IMR-90 (cell line): ENCODE measurements around the gene RNASE4. TPM values are rescaled to one million over a fixed set of nuclear protein-coding genes. Genes with fewer than 3 reads are reported as not detected.

Source experiments
- ATAC-seq: fragments of 200-7000 bp; cut with Tn5 transposase; 2 replicates; pipeline ENCODE4 v1.9.1; 2020; ENCODE audit warnings: low read depth, mild to moderate bottlenecking, moderate library complexity
- BruUV-seq: library from RNA; stranded (reverse); fragments of 400-500 nt; replicated peaks from 2 replicates; lab custom pipeline; 2021; lab: Mats Ljungman, UMichigan
- CTCF ChIA-PET: fragments of 300-600 bp; formaldehyde crosslinking; extraction: SDS; loops from one replicate; lab custom pipeline; 2021; ENCODE audit warnings: antibody characterized with exemption; lab: Yijun Ruan, JAX
- POLR2A ChIA-PET: fragments of 300-600 bp; sonication (Branson Sonifier 250); formaldehyde crosslinking; loops from one replicate; lab custom pipeline; 2022; ENCODE audit warnings: antibody characterized with exemption; ENCODE audit not compliant: unreplicated experiment; lab: Charles Lee
- DNase-seq: peaks from one replicate; pipeline ENCODE4 v3.0.0; 2013
- H2AFZ ChIP-seq: replicated peaks from 2 replicates; pipeline ENCODE3; 2013; ENCODE audit warnings: low read length, mild to moderate bottlenecking; ENCODE audit not compliant: poor library complexity
- H2AK5ac ChIP-seq: 2 replicates; pipeline ENCODE4 v1.6.1; 2013; ENCODE audit warnings: low read depth, low read length, inconsistent platforms
- H2AK9ac ChIP-seq: replicated peaks from 2 replicates; pipeline ENCODE3; 2013; ENCODE audit warnings: mild to moderate bottlenecking, low read depth, low read length, moderate library complexity; ENCODE audit not compliant: poor library complexity
- H2BK120ac ChIP-seq: 2 replicates; pipeline ENCODE4 v1.6.1; 2013; ENCODE audit warnings: low read depth, low read length, inconsistent platforms
- H2BK15ac ChIP-seq: 3 replicates; pipeline ENCODE4 v1.6.1; 2013; ENCODE audit warnings: low read depth, low read length, inconsistent platforms
- H2BK20ac ChIP-seq: 2 replicates; pipeline ENCODE4 v1.6.1; 2013; ENCODE audit warnings: low read depth, mild to moderate bottlenecking, inconsistent platforms, low read length, moderate library complexity
- H2BK5ac ChIP-seq: 2 replicates; pipeline ENCODE4 v1.6.1; 2013; ENCODE audit warnings: mild to moderate bottlenecking, low read depth, low read length, inconsistent platforms; ENCODE audit not compliant: poor library complexity, severe bottlenecking
- H3K14ac ChIP-seq: replicated peaks from 2 replicates; pipeline ENCODE4 v1.6.1; 2013; ENCODE audit warnings: low read depth, low read length, inconsistent platforms
- H3K18ac ChIP-seq: 2 replicates; pipeline ENCODE4 v1.6.1; 2013; ENCODE audit warnings: low read depth, low read length, control low read depth
- H3K23ac ChIP-seq: 2 replicates; pipeline ENCODE4 v1.6.1; 2013; ENCODE audit warnings: low read depth, low read length, inconsistent platforms
- H3K27ac ChIP-seq: 2 replicates; pipeline ENCODE4 v1.5.1; 2013; ENCODE audit warnings: mild to moderate bottlenecking, control low read depth, low read length; ENCODE audit not compliant: insufficient read depth
- H3K27me3 ChIP-seq: 2 replicates; pipeline ENCODE4 v1.6.1; 2013; ENCODE audit warnings: low read length; ENCODE audit not compliant: control insufficient read depth, insufficient read depth
- H3K36me3 ChIP-seq: 2 replicates; pipeline ENCODE4 v1.6.1; 2013; ENCODE audit warnings: low read length, mixed read lengths; ENCODE audit not compliant: control insufficient read depth, insufficient read depth
- H3K4ac ChIP-seq: 2 replicates; pipeline ENCODE4 v1.6.1; 2013; ENCODE audit warnings: low read depth, low read length, inconsistent platforms
- H3K4me1 ChIP-seq: 2 replicates; pipeline ENCODE4 v1.6.1; 2013; ENCODE audit warnings: low read length, mixed read lengths; ENCODE audit not compliant: control insufficient read depth, insufficient read depth
- H3K4me2 ChIP-seq: 2 replicates; pipeline ENCODE4 v1.6.1; 2013; ENCODE audit warnings: low read depth, mild to moderate bottlenecking, control low read depth, low read length, moderate library complexity
- H3K4me3 ChIP-seq: 2 replicates; pipeline ENCODE4 v1.5.1; 2013; ENCODE audit warnings: low read depth, mild to moderate bottlenecking, control low read depth, low read length, moderate library complexity; ENCODE audit not compliant: insufficient read depth
- H3K56ac ChIP-seq: 2 replicates; pipeline ENCODE4 v1.6.1; 2013; ENCODE audit warnings: low read length, inconsistent platforms; ENCODE audit not compliant: insufficient read depth; ENCODE audit errors: extremely low read depth
- H3K79me1 ChIP-seq, 2 experiments: 2 replicates each; pipeline ENCODE4 v1.6.1; 2013; ENCODE audit warnings: low read length in 2 of 2, inconsistent platforms in 1 of 2, low read depth in 1 of 2
- H3K9ac ChIP-seq: 2 replicates; pipeline ENCODE4 v1.6.1; 2013; ENCODE audit warnings: low read depth, low read length, control low read depth
- H3K9me1 ChIP-seq: 2 replicates; pipeline ENCODE4 v1.6.1; 2013; ENCODE audit warnings: low read length, inconsistent platforms; ENCODE audit not compliant: insufficient read depth
- H3K9me3 ChIP-seq: 2 replicates; pipeline ENCODE4 v1.6.1; 2013; ENCODE audit warnings: low read length; ENCODE audit not compliant: control insufficient read depth, insufficient read depth
- H4K20me1 ChIP-seq: 2 replicates; pipeline ENCODE4 v1.6.1; 2013; ENCODE audit warnings: low read length, inconsistent platforms; ENCODE audit not compliant: insufficient read depth
- H4K5ac ChIP-seq: 2 replicates; pipeline ENCODE4 v1.6.1; 2013; ENCODE audit warnings: mild to moderate bottlenecking, low read depth, low read length, control low read depth
- H4K8ac ChIP-seq, 2 experiments: 2 replicates each; pipeline ENCODE4 v1.6.1; 2013; ENCODE audit warnings: low read depth in 2 of 2, low read length in 2 of 2, control low read depth in 1 of 2, inconsistent platforms in 1 of 2
- H4K91ac ChIP-seq: 2 replicates; pipeline ENCODE4 v1.6.1; 2013; ENCODE audit warnings: low read depth, low read length, inconsistent platforms; ENCODE audit not compliant: insufficient read depth
- BHLHE40 ChIP-seq: fragments of 150-350 bp; IDR thresholded peaks from 2 replicates; pipeline ENCODE4 v1.6.1; 2016; ENCODE audit warnings: mild to moderate bottlenecking, low read depth, low read length
- CEBPB ChIP-seq: IDR thresholded peaks from 2 replicates; pipeline ENCODE4 v1.6.1; 2012; ENCODE audit warnings: low read depth, low read length, improper control_type of control experiment
- FOS ChIP-seq: fragments of 150-350 bp; IDR thresholded peaks from 2 replicates; pipeline ENCODE4 v1.6.1; 2016; ENCODE audit warnings: low read depth, low read length
- MAFK ChIP-seq: IDR thresholded peaks from 2 replicates; pipeline ENCODE4 v1.6.1; 2012; ENCODE audit warnings: low read depth, low read length, improper control_type of control experiment
- MAZ ChIP-seq: IDR thresholded peaks from 2 replicates; pipeline ENCODE4 v1.6.1; 2012; ENCODE audit warnings: low read depth, mild to moderate bottlenecking, low read length, improper control_type of control experiment, moderate library complexity, borderline replicate concordance
- MXI1 ChIP-seq: IDR thresholded peaks from 2 replicates; pipeline ENCODE4 v1.6.1; 2012; ENCODE audit warnings: low read depth, mild to moderate bottlenecking, low read length, moderate library complexity, borderline replicate concordance
- NFE2L2 ChIP-seq: fragments of 150-350 bp; IDR thresholded peaks from 2 replicates; pipeline ENCODE4 v1.6.1; 2016; ENCODE audit warnings: low read depth, mild to moderate bottlenecking, low read length
- POLR2A ChIP-seq: IDR thresholded peaks from 2 replicates; pipeline ENCODE4 v1.6.1; 2012; ENCODE audit warnings: mild to moderate bottlenecking, low read depth, low read length
- RAD21 ChIP-seq: IDR thresholded peaks from 2 replicates; pipeline ENCODE4 v1.6.1; 2012; ENCODE audit warnings: low read length, improper control_type of control experiment
- RCOR1 ChIP-seq: IDR thresholded peaks from 2 replicates; pipeline ENCODE4 v1.6.1; 2012; ENCODE audit warnings: mild to moderate bottlenecking, low read length, improper control_type of control experiment; ENCODE audit not compliant: insufficient replicate concordance
- RFX5 ChIP-seq: IDR thresholded peaks from 2 replicates; pipeline ENCODE4 v1.8.0; 2012; ENCODE audit warnings: low read depth, mild to moderate bottlenecking, low read length, moderate library complexity
- SMC3 ChIP-seq: fragments of 150-350 bp; IDR thresholded peaks from 2 replicates; pipeline ENCODE4 v1.6.1; 2016; ENCODE audit warnings: low read depth, mild to moderate bottlenecking, antibody characterized with exemption, low read length, moderate library complexity
- WGBS, 2 experiments: methylation state at CpG; one replicate each; pipeline versions ENCODE4 v1.1.5 to v1.1.7; 2013; ENCODE audit warnings: missing lambda C conversion rate in 2 of 2; ENCODE audit not compliant: insufficient read length in 1 of 2; ENCODE audit errors: extremely low coverage in 2 of 2; 5-methylcytosine and 5-hydroxymethylcytosine counted together
- dilution Hi-C: fragments of 300-500 bp; cut with HindIII; formaldehyde crosslinking; loops from one replicate; pipeline ENCODE4 v1.14.3; 2018; ENCODE audit warnings: low sequenced_read_pairs; ENCODE audit not compliant: unreplicated experiment
- in situ Hi-C: fragments of 300-500 bp; cut with MboI; formaldehyde crosslinking; loops from 3 replicates; pipeline ENCODE4 v1.14.3; 2019; ENCODE audit warnings: low sequenced_read_pairs, inconsistent platforms, mixed read lengths
- intact Hi-C: fragments of 100-400 bp; cut with micrococcal nuclease; formaldehyde crosslinking; loops from 2 replicates; pipeline ENCODE4 v1.10.0; 2022
- polyA plus RNA-seq, 3 experiments: library from polyadenylated mRNA; depleted of rRNA; stranded (reverse); fragments of >200 nt; gene quantifications; 2 replicates each; pipeline ENCODE4 v1.2.3, GENCODE V29; 2012; ENCODE audit warnings: low replicate concordance in 1 of 3
- total RNA-seq: library from RNA; depleted of rRNA; stranded (reverse); fragments of >200 nt; gene quantifications from 2 replicates; pipeline ENCODE4 v1.2.3, GENCODE V29; 2012

The RNASE4 gene
- total and polyA plus RNA-seq, 2 of the 4 experiments (the other 2 are of a cell fraction), result 10.4 to 11.6 TPM

DNA sequence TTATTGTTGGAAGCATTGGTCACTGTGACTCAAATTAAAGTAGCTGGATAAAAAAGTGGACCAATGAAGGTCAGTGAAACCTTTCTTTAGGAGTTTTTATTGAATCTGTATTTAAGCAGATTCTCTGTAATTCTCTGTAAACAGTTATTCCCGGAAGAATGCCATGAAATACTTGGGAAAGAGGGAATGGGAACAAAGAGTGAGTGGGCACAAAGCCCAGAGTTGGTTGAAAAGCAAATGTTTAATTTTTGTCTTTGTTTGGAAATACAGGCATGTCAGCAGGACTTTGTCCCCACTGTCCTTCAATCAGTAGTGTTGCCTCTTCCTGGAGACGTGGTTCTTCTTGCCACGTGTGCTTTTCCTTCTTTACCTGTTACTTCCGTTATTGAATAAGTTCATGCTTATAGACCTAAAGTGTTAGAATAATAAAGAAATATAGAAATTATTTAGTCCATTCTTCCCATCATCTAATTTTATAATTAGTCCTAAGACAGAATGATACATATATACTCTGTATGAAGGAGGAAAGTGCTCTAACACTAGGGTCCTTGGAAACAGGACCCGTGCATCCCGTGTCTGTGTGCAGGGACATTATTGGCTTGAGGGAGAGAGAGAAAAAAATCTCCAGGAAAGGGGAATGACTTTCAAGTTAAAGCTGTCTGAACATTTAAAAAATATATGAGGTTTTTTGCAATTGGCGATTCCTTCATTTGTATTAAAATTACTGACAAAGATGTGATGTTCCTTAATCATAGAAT lies 2.2 kb downstream of the RNASE4 start:
- dilution Hi-C loops, result no loop called here
- Histone ChIP-seq H3K14ac (no peak overlapping the region), H2AK5ac (no peak overlapping the region), H4K5ac (no peak overlapping the region), H3K18ac (no peak overlapping the region), H3K4me3 (no peak overlapping the region), H2BK5ac (no peak overlapping the region), H3K9me1 (no peaks in the 10 kb centered on the region), H3K36me3 (no peaks in the 10 kb centered on the region), H4K91ac (no peak overlapping the region), H2BK20ac (no peak overlapping the region), H3K4ac (no peak overlapping the region), H3K27me3 (no peaks in the 10 kb centered on the region), H4K8ac (no peak overlapping the region), H3K4me1 (no peaks in the 10 kb centered on the region), H2BK15ac (no peak overlapping the region), H2BK120ac (no peak overlapping the region), H3K9ac (no peak overlapping the region), H3K23ac (no peak overlapping the region), H3K79me1 (peaks cover 3 to 6% of the 10 kb centered on the region in 2 experiments; a peak in 1 of 4 replicates), H3K27ac (no peak overlapping the region), H2AK9ac (no peak overlapping the region), H4K20me1 (peaks cover 6% of the 10 kb centered on the region), H3K56ac (no peak overlapping the region), H2AFZ (no peak overlapping the region), H3K4me2 (no peak overlapping the region; the same call in 1 of the 2 replicates), H3K9me3 (no peaks in the 10 kb centered on the region)
- POLR2A ChIA-PET, result no interaction called here
- CTCF ChIA-PET, result no interaction called here
- TF ChIP-seq MAZ (no peak), SMC3 (no peak), RFX5 (no peak), BHLHE40 (no peak), RAD21 (no peak), NFE2L2 (no peak), CEBPB (no peak), MAFK (no peak), MXI1 (no peak), POLR2A (no peak), RCOR1 (no peak), FOS (no peak)
- intact Hi-C loops, result no loop called here
- WGBS, 2 experiments, result 0% methylated on average over 1 of the region's 7 CpGs; no CpG with 5 or more reads in 1 of the 2 experiments
- DNase-seq (no peak), ATAC-seq (no peak)
- no TSS peak for BruUV-seq
- in situ Hi-C loops, result loop anchor here (10.0 kb wide), 2 partner anchors 272 to 362 kb away; partner anchors contain the start of gene TEP1
